ENCODE data around the gene CKM.

DNA sequence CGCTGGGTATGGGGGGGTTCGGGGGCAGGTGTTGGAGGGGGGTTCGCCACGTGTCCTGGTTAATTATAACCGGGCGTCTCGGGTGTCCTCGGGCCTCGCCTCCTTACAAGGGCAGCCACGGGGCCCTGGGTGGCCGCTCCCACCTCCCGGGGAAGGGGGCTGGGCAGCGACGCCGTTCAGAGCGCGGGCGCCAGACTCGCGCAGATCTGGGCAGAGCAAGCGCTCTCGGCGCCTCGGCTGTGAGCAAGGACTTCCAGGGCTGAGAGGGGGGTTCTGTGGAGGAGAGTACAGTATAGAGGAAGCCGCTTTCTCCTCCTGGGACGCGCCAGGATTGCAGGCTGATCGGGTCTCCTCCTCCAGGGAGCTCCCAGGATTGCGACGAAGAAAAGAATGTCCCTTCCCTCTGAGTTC is 1.0 kb upstream of the CKM start:
- TF ChIP-seq, protein P1, sequence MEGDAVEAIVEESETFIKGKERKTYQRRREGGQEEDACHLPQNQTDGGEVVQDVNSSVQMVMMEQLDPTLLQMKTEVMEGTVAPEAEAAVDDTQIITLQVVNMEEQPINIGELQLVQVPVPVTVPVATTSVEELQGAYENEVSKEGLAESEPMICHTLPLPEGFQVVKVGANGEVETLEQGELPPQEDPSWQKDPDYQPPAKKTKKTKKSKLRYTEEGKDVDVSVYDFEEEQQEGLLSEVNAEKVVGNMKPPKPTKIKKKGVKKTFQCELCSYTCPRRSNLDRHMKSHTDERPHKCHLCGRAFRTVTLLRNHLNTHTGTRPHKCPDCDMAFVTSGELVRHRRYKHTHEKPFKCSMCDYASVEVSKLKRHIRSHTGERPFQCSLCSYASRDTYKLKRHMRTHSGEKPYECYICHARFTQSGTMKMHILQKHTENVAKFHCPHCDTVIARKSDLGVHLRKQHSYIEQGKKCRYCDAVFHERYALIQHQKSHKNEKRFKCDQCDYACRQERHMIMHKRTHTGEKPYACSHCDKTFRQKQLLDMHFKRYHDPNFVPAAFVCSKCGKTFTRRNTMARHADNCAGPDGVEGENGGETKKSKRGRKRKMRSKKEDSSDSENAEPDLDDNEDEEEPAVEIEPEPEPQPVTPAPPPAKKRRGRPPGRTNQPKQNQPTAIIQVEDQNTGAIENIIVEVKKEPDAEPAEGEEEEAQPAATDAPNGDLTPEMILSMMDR (IDR thresholded peaks at IDR 0.05; ENCODE audit: poor library complexity), result no peak
- TF ChIP-seq EZH2 (IDR thresholded peaks at IDR 0.05; ENCODE audit: borderline replicate concordance), result no peak
- no peak for TF ChIP-seq EZH2phosphoT487 (IDR thresholded peaks at IDR 0.05; ENCODE audit: low read depth, severe bottlenecking, unreplicated experiment)

All from hepatocyte (in vitro differentiated cells).